ENCODE results near the gene CDH6. TPM values are rescaled to one million over a fixed set of nuclear protein-coding genes. Genes with fewer than 3 reads are reported as not detected.

Gene CDH6
- total and polyA plus RNA-seq, 10 of the 15 experiments (the other 5 are each of a cell fraction or from before 2014, with no cell fraction given) = 0.01 TPM; not detected in 9

GRCh38 chr5:31332160-31332559, 138.7 kb downstream of the CDH6 start:
- Histone ChIP-seq H3K4me1 (ENCODE audit: control insufficient read depth, insufficient read depth, low read length) (no peaks in the 10 kb centered on the region), H3K9ac (ENCODE audit: control insufficient read depth, insufficient read depth, low read length) (no peak overlapping the region), H4K20me1 (ENCODE audit: control insufficient read depth, insufficient read depth) (no peaks in the 10 kb centered on the region), H3K27ac (ENCODE audit: control insufficient read depth, insufficient read depth) (no peak overlapping the region), H3K4me2 (ENCODE audit: control insufficient read depth, insufficient read depth) (no peak overlapping the region), H2AFZ (ENCODE audit: control insufficient read depth, low read depth, low read length) (no peak overlapping the region), H3K36me3 (ENCODE audit: control insufficient read depth in 2 of 2, insufficient read depth in 2 of 2, low read length in 1 of 2) (no peaks in the 10 kb centered on the region), H3K4me3 (no peak overlapping the region), H3K9me3 (replicated peaks; ENCODE audit: control insufficient read depth, insufficient read depth, low read length) (no peaks in the 10 kb centered on the region), H3K79me2 (ENCODE audit: control insufficient read depth, insufficient read depth, low read length) (no peaks in the 10 kb centered on the region), H3K27me3 (replicated peaks in 1 of 2; ENCODE audit: control insufficient read depth in 2 of 2, insufficient read depth in 2 of 2, low read length in 1 of 2) (no peaks in the 10 kb centered on the region; a peak in 1 of 4 replicates)
- BruUV-seq (replicated peaks) = no TSS peak
- ChIA-PET POLR2A (no interaction called here), SMC1A (ENCODE audit: uncharacterized antibody, unreplicated experiment) (no interaction called here), RAD21 (ENCODE audit: unreplicated experiment) (no interaction called here), CTCF (no interaction called here)
- no peak for FAIRE-seq
- TF ChIP-seq MYB (IDR thresholded peaks at IDR 0.05; ENCODE audit: borderline replicate concordance, low read depth, low read length) (no peak), MAX (IDR thresholded peaks at IDR 0.05; ENCODE audit: low read depth, low read length) (no peak), CUX1 (IDR thresholded peaks at IDR 0.05; ENCODE audit: insufficient replicate concordance, low read depth, low read length) (no peak), E2F4 (IDR thresholded peaks at IDR 0.05; ENCODE audit: low read depth, low read length) (no peak), RAD21 (IDR thresholded peaks at IDR 0.05; ENCODE audit: insufficient read depth, low read depth, low read length) (no peak), NFYA (IDR thresholded peaks at IDR 0.05; ENCODE audit: borderline replicate concordance, low read depth, low read length) (no peak), BCL3 (IDR thresholded peaks at IDR 0.05; ENCODE audit: borderline replicate concordance, insufficient read depth, low read depth, low read length, poor library complexity, severe bottlenecking) (no peak), ZNF687 (IDR thresholded peaks at IDR 0.05) (no peak)
- DNase-seq (ENCODE audit: low read depth, low spot score) = no peak
- in situ Hi-C loops (cut with MboI) (no loop called here), intact Hi-C loops (cut with micrococcal nuclease; ENCODE audit: unreplicated experiment) (no loop called here)
- WGBS (ENCODE audit: insufficient coverage, insufficient replicate concordance, low lambda C conversion rate, missing lambda C conversion rate) = 39% methylated on average over 2 of the region's 2 CpGs
- no peak for ATAC-seq
